ENCODE data around the gene MVP.
"Not testable (repeated sequence)": the region's sequence is repeated elsewhere in the genome, so short reads cannot be mapped to it uniquely, and the experiment has no call there.

Gene MVP

GRCh38 chr16:29844575-29845331, 24.5 kb downstream of the MVP start:
- no peak for DNase-seq

GRCh38 chr16:29845656-29846055, 25.4 kb downstream of the MVP start:
- no peak for DNase-seq

- peak; percentile 87 for DNase-seq
These were observed 28.4 kb downstream of the MVP start for GRCh38 chr16:29848420-29849297.

GRCh38 chr16:29849505-29849904, 29.2 kb downstream of the MVP start:
- no peak for DNase-seq

GRCh38 chr16:29850998-29851397, 30.7 kb downstream of the MVP start:
- no peak for DNase-seq

- DNase-seq: no peak
These were observed 32.4 kb downstream of the MVP start for GRCh38 chr16:29852654-29853053.

GRCh38 chr16:29854520-29855100, 34.3 kb downstream of the MVP start:
- DNase-seq: no peak

- DNase-seq: no peak
These were observed 37.0 kb downstream of the MVP start for GRCh38 chr16:29857133-29857760.

- DNase-seq: no peak
These were observed 38.0 kb downstream of the MVP start for GRCh38 chr16:29858149-29858849.

GRCh38 chr16:29858974-29859373, 38.7 kb downstream of the MVP start:
- no peak for DNase-seq

- no peak for DNase-seq
These were observed 40.0 kb downstream of the MVP start for GRCh38 chr16:29860218-29860617.

GRCh38 chr16:29862383-29862883, 42.2 kb downstream of the MVP start:
- DNase-seq: peak; percentile 58

GRCh38 chr16:29862884-29863668, 42.8 kb downstream of the MVP start, which contains the start of gene CDIPT:
Gene CDIPT (minus strand): TSS chr16:29863226. CDS start chr16:29862857, 369 bp downstream.
- peak; percentile 99 for DNase-seq

- DNase-seq: no peak
These were observed 43.4 kb downstream of the MVP start for GRCh38 chr16:29863669-29863984.

- DNase-seq: no peak
These were observed 43.9 kb downstream of the MVP start for GRCh38 chr16:29864205-29864604.

- no peak for DNase-seq
These were observed 48.2 kb downstream of the MVP start for GRCh38 chr16:29868396-29869009.

GRCh38 chr16:29869067-29869466, 48.8 kb downstream of the MVP start:
- not testable (repeated sequence) for DNase-seq

GRCh38 chr16:29871822-29872546, 51.7 kb downstream of the MVP start:
- DNase-seq: no peak

GRCh38 chr16:29873319-29873718, 53.1 kb downstream of the MVP start:
- no peak for DNase-seq

GRCh38 chr16:29875206-29875605, 54.9 kb downstream of the MVP start:
- no peak for DNase-seq
